HFFc6 (cell line): ENCODE results near the gene KATNAL1. TPM values are rescaled to one million over a fixed set of nuclear protein-coding genes. Genes with fewer than 3 reads are reported as not detected.

Experiments
- DNase-seq: peaks from one replicate; pipeline ENCODE4 v3.0.0-alpha.2; 2018
- H3K27ac Mint-ChIP-seq: 2 replicates; pipeline ENCODE4 v1.8.0; 2020; ENCODE audit warnings: mild to moderate bottlenecking, mixed read lengths
- H3K27me3 Mint-ChIP-seq: 2 replicates; pipeline ENCODE4 v1.8.0; 2021; ENCODE audit warnings: mild to moderate bottlenecking, moderate library complexity, mixed read lengths; ENCODE audit not compliant: insufficient read depth
- H3K36me3 Mint-ChIP-seq: 2 replicates; pipeline ENCODE4 v1.8.0; 2021; ENCODE audit warnings: low read depth, mixed read lengths
- H3K4me1 Mint-ChIP-seq: 2 replicates; pipeline ENCODE4 v1.8.0; 2020; ENCODE audit warnings: low read depth, mixed read lengths
- H3K4me3 Mint-ChIP-seq: 2 replicates; pipeline ENCODE4 v1.8.0; 2020; ENCODE audit warnings: mild to moderate bottlenecking, moderate library complexity, mixed read lengths
- H3K9me3 Mint-ChIP-seq: 2 replicates; pipeline ENCODE4 v1.8.0; 2020; ENCODE audit warnings: mild to moderate bottlenecking, mixed read lengths
- CTCF ChIP-seq: fragments of 200-600 bp; sonication (generic); IDR thresholded peaks from 2 replicates; pipeline ENCODE4 v1.5.0; 2021; ENCODE audit warnings: antibody characterized with exemption, mild to moderate bottlenecking
- total RNA-seq, 6 experiments: library from RNA; stranded (reverse); fragmentation: NEBNext Ultra II Directional; extraction: Animal tissue kit (Norgen Biotek cat#: 25700); gene quantifications; 2 replicates in 1 of 6; 3 replicates in 5 of 6; pipeline ENCODE4 v1.2.3, GENCODE V29; 2021

KATNAL1 gene
- total RNA-seq, 6 experiments from 2014 or later, result 48.2 to 71.4 (median 61.2) TPM

- no peak for TF ChIP-seq CTCF
- Mint-ChIP-seq H3K4me3 (no peak overlapping the region), H3K27ac (no peak overlapping the region), H3K9me3 (peaks cover 6% of the 10 kb centered on the region), H3K4me1 (0 out of 2 replicates have a peak, but pooled peaks cover 8% of the 10 kb centered on the region), H3K36me3 (peaks cover 38% of the 10 kb centered on the region), H3K27me3 (no peaks in the 10 kb centered on the region)
- DNase-seq, result no peak
Observed at GRCh38 chr13:30241532-30241931, 65.8 kb downstream of the KATNAL1 start.

GRCh38 chr13:30240608-30241007 lies 66.7 kb downstream of the KATNAL1 start:
- Mint-ChIP-seq H3K36me3 (peaks cover 37% of the 10 kb centered on the region), H3K27me3 (no peaks in the 10 kb centered on the region), H3K27ac (no peak overlapping the region), H3K4me3 (no peak overlapping the region), H3K9me3 (peaks cover 6% of the 10 kb centered on the region), H3K4me1 (peaks cover 7% of the 10 kb centered on the region; the same call in 1 of the 2 replicates)
- TF ChIP-seq CTCF, result no peak
- DNase-seq, result no peak

GRCh38 chr13:30235216-30235615 lies 72.1 kb downstream of the KATNAL1 start:
- Mint-ChIP-seq H3K27ac (no peak overlapping the region), H3K9me3 (no peaks in the 10 kb centered on the region), H3K4me1 (no peaks in the 10 kb centered on the region; the same call in 1 of the 2 replicates), H3K4me3 (no peak overlapping the region), H3K36me3 (peaks cover 22% of the 10 kb centered on the region), H3K27me3 (no peaks in the 10 kb centered on the region; the same call in none of the 2 replicates)
- TF ChIP-seq CTCF, result no peak
- no peak for DNase-seq

- H3K4me1 Mint-ChIP-seq, result no peaks in the 10 kb centered on the region; the same call in 1 of the 2 replicates
- TF ChIP-seq CTCF, result no peak
- H3K4me3 Mint-ChIP-seq, result no peak overlapping the region
- H3K27ac Mint-ChIP-seq, result no peak overlapping the region
- no peaks in the 10 kb centered on the region for H3K9me3 Mint-ChIP-seq
- H3K36me3 Mint-ChIP-seq, result peaks cover 21% of the 10 kb centered on the region
- no peak for DNase-seq
- H3K27me3 Mint-ChIP-seq, result no peaks in the 10 kb centered on the region; the same call in none of the 2 replicates
Observed at GRCh38 chr13:30234619-30235162, 72.7 kb downstream of the KATNAL1 start.

GRCh38 chr13:30224732-30225131 lies 82.6 kb downstream of the KATNAL1 start:
- peak overlapping the region; percentile 35; the same call in 1 of the 2 replicates for H3K4me3 Mint-ChIP-seq
- H3K4me1 Mint-ChIP-seq, result peaks cover 49% of the 10 kb centered on the region
- peak overlapping the region; percentile 80 for H3K27ac Mint-ChIP-seq
- TF ChIP-seq CTCF, result no peak
- no peaks in the 10 kb centered on the region; the same call in 1 of the 2 replicates for H3K27me3 Mint-ChIP-seq
- H3K9me3 Mint-ChIP-seq, result peaks cover 19% of the 10 kb centered on the region
- peak; percentile 56 for DNase-seq
- H3K36me3 Mint-ChIP-seq, result peaks cover 73% of the 10 kb centered on the region
